Fibroblast of lung (primary cell): ENCODE measurements around the gene APOBEC2. TPM values are rescaled to one million over a fixed set of nuclear protein-coding genes. Genes with fewer than 3 reads are reported as not detected.
"Not testable (repeated sequence)": the region's sequence is repeated elsewhere in the genome, so short reads cannot be mapped to it uniquely, and the experiment has no call there.

ENCODE experiments used
- DNase-seq, 2 donors: peaks; one replicate each; pipeline versions ENCODE4 v3.0.0 to v3.0.0-alpha.2; 2010; ENCODE audit warnings: low read depth in 2 of 2
- H2AFZ ChIP-seq: 2 replicates; pipeline ENCODE4 v1.5.1; 2012; ENCODE audit warnings: low read length, control low read depth, inconsistent platforms
- H3K27ac ChIP-seq: 2 replicates; pipeline ENCODE4 v1.5.1; 2011; ENCODE audit warnings: low read length, control low read depth; ENCODE audit not compliant: insufficient read depth
- H3K27me3 ChIP-seq: 2 replicates; pipeline ENCODE4 v1.5.1; 2011; ENCODE audit warnings: mild to moderate bottlenecking, low read length; ENCODE audit not compliant: control insufficient read depth, insufficient read depth
- H3K36me3 ChIP-seq: 2 replicates; pipeline ENCODE4 v1.5.1; 2011; ENCODE audit warnings: low read length; ENCODE audit not compliant: control insufficient read depth, insufficient read depth
- H3K4me1 ChIP-seq: 2 replicates; pipeline ENCODE4 v1.5.1; 2011; ENCODE audit warnings: low read length; ENCODE audit not compliant: control insufficient read depth, insufficient read depth; ENCODE audit errors: extremely low read depth
- H3K4me2 ChIP-seq: 2 replicates; pipeline ENCODE4 v1.5.1; 2011; ENCODE audit warnings: low read length, control low read depth; ENCODE audit not compliant: insufficient read depth; ENCODE audit errors: extremely low read depth
- H3K4me3 ChIP-seq, 4 experiments: fragments of 200-600 bp in 1 of 4; sonication (generic) in 1 of 4; replicated peaks in 1 of 4; 2 replicates each; pipeline ENCODE4 v1.5.1; 2011 to 2016; ENCODE audit warnings: low read length in 4 of 4, low read depth in 3 of 4, mild to moderate bottlenecking in 3 of 4, control low read depth in 2 of 4, inconsistent platforms in 1 of 4, mixed read lengths in 1 of 4; ENCODE audit not compliant: insufficient read depth in 1 of 4; ENCODE audit errors: control extremely low read depth in 1 of 4
- H3K79me2 ChIP-seq: 2 replicates; pipeline ENCODE4 v1.5.1; 2012; ENCODE audit warnings: mild to moderate bottlenecking, low read length, inconsistent platforms; ENCODE audit not compliant: control insufficient read depth, insufficient read depth
- H3K9ac ChIP-seq: 2 replicates; pipeline ENCODE4 v1.5.1; 2011; ENCODE audit warnings: mild to moderate bottlenecking, low read length, control low read depth; ENCODE audit not compliant: insufficient read depth
- H3K9me3 ChIP-seq: 2 replicates; pipeline ENCODE4 v1.5.1; 2012; ENCODE audit warnings: low read depth, low read length; ENCODE audit not compliant: control insufficient read depth, insufficient read depth
- H4K20me1 ChIP-seq: 2 replicates; pipeline ENCODE4 v1.5.1; 2011; ENCODE audit warnings: low read length; ENCODE audit not compliant: control insufficient read depth, insufficient read depth; ENCODE audit errors: extremely low read depth
- EZH2 ChIP-seq: IDR thresholded peaks from 2 replicates; pipeline ENCODE4 v1.5.1; 2012; ENCODE audit warnings: low read length, control low read depth, mild to moderate bottlenecking; ENCODE audit errors: missing control alignments
- polyA plus RNA-seq, 2 donors: library from polyadenylated mRNA; depleted of rRNA in 1 of 2; stranded (reverse) in 1 of 2; unstranded in 1 of 2; fragments of >200 nt; gene quantifications; 2 replicates each; pipeline ENCODE4 v1.2.1, GENCODE V29; 2011 to 2012; ENCODE audit warnings: missing spikeins in 1 of 2
- total RNA-seq: library from RNA; depleted of rRNA; stranded (reverse); fragments of >200 nt; gene quantifications from 2 replicates; pipeline ENCODE4 v1.2.1, GENCODE V29; 2014
- TF ChIP-seq, protein P1 (sequence below), 2 donors: IDR thresholded peaks in 1 of 2; conservative IDR thresholded peaks in 1 of 2; 1 replicate in 1 of 2; 2 replicates in 1 of 2; pipeline ENCODE4 v1.5.1; 2011 to 2012; ENCODE audit warnings: low read length in 2 of 2, control low read depth in 1 of 2, inconsistent platforms in 1 of 2, low read depth in 1 of 2, mild to moderate bottlenecking in 1 of 2

The APOBEC2 gene
- total and polyA plus RNA-seq, 2 donors (not counting 1 experiment from before 2014, with no cell fraction given): not detected

DNA sequence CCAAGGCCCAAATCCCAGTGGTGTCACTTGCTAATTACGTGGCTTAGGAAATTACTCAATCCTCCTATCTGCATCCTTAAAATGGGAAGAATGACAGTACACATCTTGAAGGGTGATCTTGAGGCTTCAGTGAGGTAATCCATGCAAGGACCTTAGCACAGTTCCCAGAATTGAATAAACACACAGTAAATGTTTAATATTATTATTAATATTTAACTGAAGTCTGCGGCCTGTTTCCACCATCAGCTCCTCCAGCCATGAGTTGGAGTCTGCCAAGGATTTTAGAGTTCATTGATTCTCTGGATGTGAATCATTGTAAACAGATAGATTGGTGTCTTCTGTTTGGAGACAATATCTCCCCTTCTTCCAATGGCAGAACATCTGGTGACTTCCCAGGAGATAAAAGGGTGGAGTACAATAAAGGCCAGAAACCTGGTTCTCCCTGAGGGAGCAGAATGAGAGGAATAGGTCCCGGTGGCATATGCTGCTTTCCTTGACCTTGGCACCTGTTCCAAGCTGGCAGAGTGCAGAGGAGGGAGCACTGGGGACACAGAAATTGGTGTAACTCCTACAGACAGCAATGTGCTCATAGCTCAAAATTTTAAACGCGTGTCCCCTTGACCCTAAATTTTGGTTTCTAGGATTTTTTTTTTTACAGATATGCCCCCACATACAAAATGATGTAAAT is 39.4 kb upstream of the APOBEC2 start:
- DNase-seq: no peak
- no peaks in the 10 kb centered on the region for H3K4me1 ChIP-seq
- H3K79me2 ChIP-seq: no peaks in the 10 kb centered on the region
- H3K27ac ChIP-seq: no peak overlapping the region
- H3K4me3 ChIP-seq: no peak overlapping the region
- H3K9me3 ChIP-seq: no peaks in the 10 kb centered on the region
- TF ChIP-seq, protein P1, sequence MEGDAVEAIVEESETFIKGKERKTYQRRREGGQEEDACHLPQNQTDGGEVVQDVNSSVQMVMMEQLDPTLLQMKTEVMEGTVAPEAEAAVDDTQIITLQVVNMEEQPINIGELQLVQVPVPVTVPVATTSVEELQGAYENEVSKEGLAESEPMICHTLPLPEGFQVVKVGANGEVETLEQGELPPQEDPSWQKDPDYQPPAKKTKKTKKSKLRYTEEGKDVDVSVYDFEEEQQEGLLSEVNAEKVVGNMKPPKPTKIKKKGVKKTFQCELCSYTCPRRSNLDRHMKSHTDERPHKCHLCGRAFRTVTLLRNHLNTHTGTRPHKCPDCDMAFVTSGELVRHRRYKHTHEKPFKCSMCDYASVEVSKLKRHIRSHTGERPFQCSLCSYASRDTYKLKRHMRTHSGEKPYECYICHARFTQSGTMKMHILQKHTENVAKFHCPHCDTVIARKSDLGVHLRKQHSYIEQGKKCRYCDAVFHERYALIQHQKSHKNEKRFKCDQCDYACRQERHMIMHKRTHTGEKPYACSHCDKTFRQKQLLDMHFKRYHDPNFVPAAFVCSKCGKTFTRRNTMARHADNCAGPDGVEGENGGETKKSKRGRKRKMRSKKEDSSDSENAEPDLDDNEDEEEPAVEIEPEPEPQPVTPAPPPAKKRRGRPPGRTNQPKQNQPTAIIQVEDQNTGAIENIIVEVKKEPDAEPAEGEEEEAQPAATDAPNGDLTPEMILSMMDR (conservative IDR thresholded peaks at IDR 0.05 in 1 of 2, IDR thresholded peaks at IDR 0.05 in 1 of 2; ENCODE audit: low read depth in 1 of 2, low read length in 2 of 2): no peak
- no peak for TF ChIP-seq EZH2
- H3K9ac ChIP-seq: no peak overlapping the region
- no peak overlapping the region for H2AFZ ChIP-seq
- no peaks in the 10 kb centered on the region for H3K36me3 ChIP-seq
- H4K20me1 ChIP-seq: no peaks in the 10 kb centered on the region
- H3K27me3 ChIP-seq: no peaks in the 10 kb centered on the region
- no peak overlapping the region for H3K4me2 ChIP-seq

DNA sequence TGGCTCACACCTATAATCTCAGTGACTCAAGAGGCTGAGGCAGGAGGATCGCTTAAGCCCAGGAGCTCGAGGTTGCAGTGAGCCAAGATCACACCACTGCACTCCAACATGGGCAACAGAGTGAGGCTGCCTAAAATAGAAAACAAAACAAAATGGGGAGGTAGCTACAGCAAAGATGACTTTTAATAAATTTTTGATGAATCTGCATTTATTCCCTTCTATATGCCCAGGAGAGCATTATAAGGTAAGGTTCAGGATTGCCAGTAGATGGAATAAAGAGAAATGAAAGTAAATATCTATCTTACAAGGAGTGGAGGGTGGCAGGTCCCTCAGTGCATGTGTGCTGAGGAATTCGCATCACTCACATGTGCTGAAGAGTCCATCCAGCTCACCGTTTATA is 38.2 kb upstream of the APOBEC2 start:
- Histone ChIP-seq H2AFZ (no peak overlapping the region), H3K4me1 (no peaks in the 10 kb centered on the region), H3K36me3 (no peaks in the 10 kb centered on the region), H4K20me1 (no peaks in the 10 kb centered on the region), H3K27me3 (no peaks in the 10 kb centered on the region), H3K9ac (no peak overlapping the region), H3K4me3 (no peak overlapping the region), H3K9me3 (no peaks in the 10 kb centered on the region), H3K79me2 (no peaks in the 10 kb centered on the region), H3K27ac (no peak overlapping the region), H3K4me2 (no peak overlapping the region)
- DNase-seq: no peak
- TF ChIP-seq, protein P1 (conservative IDR thresholded peaks at IDR 0.05 in 1 of 2, IDR thresholded peaks at IDR 0.05 in 1 of 2; ENCODE audit: low read depth in 1 of 2, low read length in 2 of 2): no peak
- no peak for TF ChIP-seq EZH2

DNA sequence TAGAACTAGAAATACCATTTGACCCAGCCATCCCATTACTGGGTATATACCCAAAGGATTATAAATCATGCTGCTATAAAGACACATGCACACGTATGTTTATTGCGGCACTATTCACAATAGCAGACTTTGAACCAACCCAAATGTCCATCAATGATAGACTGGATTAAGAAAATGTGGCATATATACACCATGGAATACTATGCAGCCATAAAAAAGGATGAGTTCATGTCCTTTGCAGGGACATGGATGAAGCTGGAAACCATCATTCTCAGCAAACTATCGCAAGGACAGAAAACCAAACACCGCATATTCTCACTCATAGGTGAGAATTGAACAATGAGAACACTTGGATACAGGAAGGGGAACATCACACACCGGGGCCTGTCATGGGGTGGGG is 37.1 kb upstream of the APOBEC2 start:
- not testable (repeated sequence) for H3K4me2 ChIP-seq, DNase-seq, H3K79me2 ChIP-seq, H3K27me3 ChIP-seq, H3K4me3 ChIP-seq, H3K9me3 ChIP-seq, H3K36me3 ChIP-seq, H4K20me1 ChIP-seq, H3K27ac ChIP-seq, H3K4me1 ChIP-seq, H3K9ac ChIP-seq, H2AFZ ChIP-seq
